ENCODE data around the gene GRPEL2.
A peak's percentile ranks its signal among the peaks of the same experiment; 100 is the strongest.

The GRPEL2 gene

GRCh38 chr5:149357370-149358293, 12.3 kb downstream of the GRPEL2 start, which contains the start of gene PCYOX1L:
Gene PCYOX1L, plus strand, starts transcription at chr5:149358046. Its CDS starts 23 bp downstream, at chr5:149358069.
- peak; percentile 96 for DNase-seq (ENCODE audit: low spot score)

- DNase-seq (ENCODE audit: low spot score): peak; percentile 52
These were observed 13.0 kb downstream of the GRPEL2 start for GRCh38 chr5:149358294-149358651.

DNA sequence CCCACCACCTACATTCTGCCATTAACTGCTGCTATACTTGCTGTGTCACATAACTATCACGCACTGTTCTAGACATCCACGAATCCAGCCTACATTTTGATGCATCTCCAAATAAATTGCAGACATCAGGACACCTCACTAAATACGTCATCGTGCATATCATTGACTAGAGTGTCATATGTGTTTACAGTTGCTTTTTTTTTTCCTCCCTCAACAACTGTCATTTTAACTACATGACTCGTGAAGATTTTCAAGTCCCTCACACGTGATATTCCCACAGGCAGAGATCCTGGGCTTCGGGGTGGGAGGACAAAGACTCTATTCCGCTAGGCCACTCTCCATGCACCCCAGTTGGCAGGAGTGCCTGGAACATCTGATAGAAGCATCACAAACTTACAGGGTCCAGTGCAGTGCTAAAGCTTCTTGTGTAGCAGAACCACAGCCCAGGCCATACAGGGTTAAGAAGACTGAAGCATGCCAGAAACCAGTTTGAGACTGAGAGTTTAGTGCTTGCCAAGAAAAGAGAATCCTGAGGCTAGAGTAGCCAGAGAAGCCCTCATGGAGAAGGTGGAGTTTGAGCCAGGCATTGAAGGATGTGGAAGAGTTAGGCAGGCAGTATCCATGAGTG, 13.7 kb downstream of the GRPEL2 start:
- DNase-seq (ENCODE audit: low spot score): peak; percentile 33

DNA sequence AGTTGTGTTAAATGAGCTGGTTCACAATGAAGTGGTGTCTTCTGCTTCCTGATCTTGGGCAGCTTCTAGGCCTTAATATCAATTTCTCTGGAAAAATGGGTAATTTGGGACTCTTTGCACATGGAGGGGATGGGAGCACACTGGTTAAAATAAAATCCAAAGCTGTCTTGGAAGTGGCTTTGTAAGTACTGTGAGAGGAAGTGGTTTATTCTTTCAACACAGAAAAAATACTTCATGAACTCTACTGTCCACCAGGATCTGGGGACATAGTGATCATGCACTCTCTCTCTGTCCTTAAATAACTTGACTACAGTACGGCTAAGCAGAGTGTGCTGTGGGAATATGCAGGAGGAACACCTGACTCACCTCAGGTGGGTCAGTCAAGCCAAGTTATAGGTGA, 15.0 kb downstream of the GRPEL2 start:
- DNase-seq (ENCODE audit: low spot score): no peak

DNA sequence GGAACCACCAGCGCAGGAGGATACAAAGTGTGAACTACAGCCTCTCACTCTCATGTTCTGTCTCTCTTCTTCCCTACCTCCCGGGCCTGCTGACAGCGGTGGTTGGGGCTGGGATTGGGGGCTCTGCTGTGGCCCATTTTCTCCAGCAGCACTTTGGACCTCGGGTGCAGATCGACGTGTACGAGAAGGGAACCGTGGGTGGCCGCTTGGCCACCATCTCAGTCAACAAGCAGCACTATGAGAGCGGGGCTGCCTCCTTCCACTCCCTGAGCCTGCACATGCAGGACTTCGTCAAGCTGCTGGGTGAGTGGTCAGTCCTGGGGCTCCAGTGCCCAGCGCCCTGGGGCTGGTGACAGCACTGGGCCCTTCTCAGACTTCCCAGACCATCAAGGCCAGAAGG, 17.2 kb downstream of the GRPEL2 start:
- no peak for DNase-seq (ENCODE audit: low spot score)

DNA sequence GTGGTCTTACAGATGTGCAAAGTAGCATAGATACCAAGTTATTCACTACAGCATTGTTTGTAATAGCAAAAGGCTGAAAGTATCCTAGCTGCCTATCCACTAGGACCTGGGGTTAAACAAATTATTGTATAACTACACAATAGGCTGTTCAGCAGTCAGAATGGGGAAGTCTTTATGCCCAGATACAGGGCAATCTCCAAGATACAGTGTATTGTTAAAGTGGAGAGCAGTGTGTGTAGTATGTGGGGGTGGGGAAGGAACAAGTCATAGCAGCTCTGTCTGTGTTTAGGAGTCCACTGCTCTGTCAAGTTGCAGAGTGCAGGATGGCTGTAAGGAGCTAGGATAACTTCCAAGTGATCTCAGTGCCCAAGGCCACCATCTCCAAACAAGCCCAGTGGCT, 18.1 kb downstream of the GRPEL2 start:
- no peak for DNase-seq (ENCODE audit: low spot score)

DNA sequence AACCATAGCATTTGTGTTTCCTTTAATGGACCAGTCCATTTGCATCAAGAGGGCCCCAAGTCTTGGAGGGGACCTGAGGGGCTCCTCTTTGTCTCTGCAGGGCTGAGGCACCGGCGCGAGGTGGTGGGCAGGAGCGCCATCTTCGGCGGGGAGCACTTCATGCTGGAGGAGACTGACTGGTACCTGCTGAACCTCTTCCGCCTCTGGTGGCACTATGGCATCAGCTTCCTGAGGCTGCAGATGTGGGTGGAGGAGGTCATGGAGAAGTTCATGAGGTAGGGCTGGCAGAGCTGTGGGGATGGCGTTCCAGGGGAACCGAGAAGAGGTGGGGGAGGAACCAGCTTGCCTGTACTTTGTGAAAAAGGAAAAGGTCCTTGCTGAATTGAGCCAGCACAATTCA, 18.6 kb downstream of the GRPEL2 start:
- no peak for DNase-seq (ENCODE audit: low spot score)

- DNase-seq (ENCODE audit: low spot score): no peak
These were observed 19.4 kb downstream of the GRPEL2 start for GRCh38 chr5:149364719-149365118.

DNA sequence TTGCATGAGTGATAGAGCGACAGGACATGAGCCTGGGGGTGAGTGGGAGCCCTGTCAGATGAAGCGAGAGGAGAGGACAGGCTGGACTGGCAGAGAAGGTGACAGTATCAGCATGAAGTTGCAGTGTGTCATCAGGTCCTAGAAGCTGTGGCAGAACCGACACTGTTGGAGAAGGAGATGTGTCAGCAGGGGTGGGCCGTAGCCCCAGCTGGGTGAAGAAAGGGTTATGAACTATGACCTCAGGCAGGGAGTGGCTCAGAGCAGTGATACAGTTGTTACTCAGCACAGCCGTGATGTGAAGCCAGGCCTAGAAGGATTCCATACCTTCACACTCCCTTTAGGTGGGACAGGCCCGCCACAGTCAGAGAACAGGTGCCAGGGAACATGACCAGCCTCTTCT, 20.1 kb downstream of the GRPEL2 start:
- DNase-seq (ENCODE audit: low spot score): no peak

DNA sequence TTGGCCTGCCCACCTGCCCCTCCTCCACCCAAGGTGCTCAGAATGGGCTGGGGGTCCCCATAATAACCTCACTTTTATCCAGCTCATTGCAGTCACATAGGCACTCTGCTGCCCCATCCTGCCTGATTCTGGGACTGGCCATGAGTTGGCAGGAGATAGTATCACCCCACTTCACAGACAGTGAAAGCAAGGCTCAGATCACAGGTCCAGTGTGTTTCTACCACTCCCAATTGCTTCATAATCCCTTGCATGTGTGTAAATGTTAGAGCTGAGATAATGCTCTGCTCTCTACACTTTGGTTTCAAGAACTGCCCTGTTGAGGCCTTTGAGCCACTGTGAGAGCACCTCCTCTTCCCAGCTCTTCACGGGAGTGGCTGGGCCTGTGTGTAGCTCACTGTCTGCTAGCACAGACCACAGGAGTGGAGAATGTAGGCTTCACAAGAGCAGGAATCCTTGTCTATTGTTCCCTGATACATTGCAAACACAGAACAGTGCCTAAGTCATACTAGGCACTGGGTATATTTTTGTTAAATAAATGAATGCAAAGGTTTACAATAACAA, 20.9 kb downstream of the GRPEL2 start:
- no peak for DNase-seq (ENCODE audit: low spot score)

DNA sequence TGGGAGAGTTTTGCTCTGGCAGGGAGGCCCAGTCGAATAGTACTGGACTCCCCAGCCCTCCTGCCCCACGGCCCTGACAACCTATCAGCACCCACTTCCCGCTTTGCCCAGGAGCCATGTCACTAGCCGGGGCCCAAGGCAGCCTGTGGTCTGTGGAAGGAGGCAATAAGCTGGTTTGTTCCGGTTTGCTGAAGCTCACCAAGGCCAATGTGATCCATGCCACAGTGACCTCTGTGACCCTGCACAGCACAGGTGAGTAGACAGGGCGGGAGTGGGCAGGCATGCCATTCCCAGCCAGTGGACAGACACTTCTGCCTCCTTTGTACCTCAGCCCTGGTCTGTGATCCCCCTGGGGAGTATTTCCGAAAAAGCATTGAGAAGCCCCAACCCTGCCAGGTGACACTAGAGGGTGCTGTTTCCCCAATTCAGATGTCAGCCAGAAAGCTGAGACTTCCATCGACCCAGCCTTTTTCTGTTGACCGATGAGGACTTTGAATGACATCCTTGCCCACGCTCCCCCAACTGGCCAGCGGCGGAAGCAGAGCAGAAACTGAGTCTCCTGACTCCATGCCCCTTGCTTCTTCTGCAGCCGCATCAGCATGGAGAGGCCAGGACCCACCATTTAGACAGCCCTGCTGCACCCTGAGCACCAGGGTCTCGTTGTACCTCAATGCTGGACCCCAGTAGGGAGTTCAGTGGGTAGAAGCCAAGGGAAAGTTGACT, 22.1 kb downstream of the GRPEL2 start:
- peak; percentile 45 for DNase-seq (ENCODE audit: low spot score)

- DNase-seq (ENCODE audit: low spot score): no peak
These were observed 22.8 kb downstream of the GRPEL2 start for GRCh38 chr5:149367972-149368645.

DNA sequence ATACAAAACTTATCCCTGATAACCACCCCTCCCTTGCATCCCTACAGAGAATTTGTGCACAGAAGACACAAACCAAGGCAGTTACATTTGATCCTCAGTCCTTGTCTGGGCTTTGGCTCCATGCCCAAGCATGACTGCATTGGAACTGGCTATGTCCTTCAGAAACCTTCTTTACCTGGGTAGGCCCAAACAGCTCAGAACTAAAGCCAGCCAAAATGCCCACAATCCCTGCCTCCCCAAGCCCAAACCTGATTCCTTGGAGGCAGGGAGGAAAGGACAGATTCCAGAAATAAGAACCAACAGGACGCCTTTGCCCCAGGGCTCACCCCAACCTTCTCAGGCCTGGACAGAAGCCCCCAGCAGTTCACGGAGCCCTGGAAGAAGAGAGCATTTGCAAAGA, 25.6 kb downstream of the GRPEL2 start:
- no peak for DNase-seq (ENCODE audit: low spot score)

DNA sequence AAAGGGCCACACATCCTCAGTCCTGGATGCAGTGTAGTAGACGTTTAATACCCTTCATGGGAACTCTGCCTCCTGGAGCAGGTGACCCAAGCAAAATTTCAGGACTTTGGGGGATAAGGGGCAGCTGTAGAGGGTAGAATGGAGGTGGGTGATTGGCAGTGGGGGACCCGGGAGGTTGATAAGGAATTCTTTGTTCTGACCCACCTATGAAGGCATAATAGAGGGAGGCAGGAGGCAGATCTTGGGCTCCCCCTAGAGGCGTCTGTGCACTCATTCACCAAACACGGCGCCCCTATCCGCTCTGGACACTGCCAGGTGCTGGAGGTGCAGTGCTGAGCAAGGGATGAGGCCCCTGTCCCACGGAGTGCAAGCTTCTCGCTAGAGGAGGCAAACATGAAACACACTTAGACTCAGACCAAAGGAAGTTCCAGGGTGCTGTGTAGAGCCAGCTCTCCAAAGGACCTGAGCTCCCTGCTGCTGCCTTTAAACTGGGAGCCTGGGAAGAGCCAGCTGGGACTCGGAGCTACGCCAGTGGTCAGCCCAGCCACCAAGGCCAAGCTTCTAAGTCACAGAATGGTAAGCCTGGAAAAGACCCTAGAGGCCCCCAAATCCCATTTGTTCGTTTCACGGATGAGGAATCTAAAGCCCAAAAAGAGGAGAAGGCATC, 26.1 kb downstream of the GRPEL2 start:
- no peak for DNase-seq (ENCODE audit: low spot score)

DNA sequence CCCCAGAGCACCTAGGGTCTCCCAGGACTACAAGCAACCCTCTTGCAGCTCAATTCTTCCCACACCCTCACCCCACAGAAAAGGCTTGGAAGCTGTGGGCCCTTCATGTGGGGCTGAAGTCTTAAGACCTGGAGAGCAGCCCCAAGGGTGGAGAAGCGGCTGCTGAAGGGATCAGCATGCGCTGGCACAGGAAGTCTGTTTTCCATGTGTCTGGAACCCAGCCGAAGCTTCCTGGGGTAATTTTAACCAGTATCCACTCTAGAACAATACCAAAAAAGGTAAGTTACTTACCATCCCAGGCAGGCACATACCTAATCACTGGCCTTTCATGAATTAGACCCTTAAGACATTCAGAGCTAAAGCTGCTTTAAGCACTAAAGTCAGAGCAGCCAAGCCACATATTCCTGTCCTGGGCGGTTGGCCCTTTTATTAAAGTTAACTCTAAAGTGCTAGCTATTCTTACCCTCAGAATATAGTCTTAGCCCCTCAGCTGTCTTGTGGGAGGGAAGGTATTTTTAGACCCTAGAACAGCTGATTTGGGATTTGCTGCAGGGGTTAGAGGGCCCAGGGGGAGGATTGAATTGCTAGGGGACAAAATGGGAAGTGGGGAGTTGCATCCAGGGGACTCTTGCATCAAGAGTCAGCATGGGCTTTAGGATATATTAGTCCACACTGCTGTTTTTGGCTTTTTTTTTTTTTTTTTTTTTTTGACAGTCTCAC, 26.9 kb downstream of the GRPEL2 start:
- DNase-seq (ENCODE audit: low spot score): no peak

DNA sequence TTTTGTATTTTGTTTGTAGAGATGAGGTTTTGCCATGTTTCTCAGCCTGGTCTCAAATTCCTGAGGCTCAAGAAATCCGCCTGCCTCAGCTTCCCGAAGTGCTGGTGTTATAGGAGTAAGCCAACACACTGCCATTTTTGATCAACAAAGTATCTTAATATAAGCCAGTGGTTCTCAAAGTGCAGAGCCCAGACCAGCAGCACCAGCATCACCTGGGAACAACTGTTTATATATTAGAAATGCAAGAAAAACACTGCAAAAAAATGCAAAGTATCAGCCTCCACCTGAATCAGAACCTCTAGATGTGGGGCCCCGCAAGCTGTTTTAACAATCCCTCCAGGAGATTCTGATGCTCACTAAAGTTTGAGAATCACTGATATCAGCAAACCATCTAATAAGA, 27.6 kb downstream of the GRPEL2 start:
- no peak for DNase-seq (ENCODE audit: low spot score)

DNA sequence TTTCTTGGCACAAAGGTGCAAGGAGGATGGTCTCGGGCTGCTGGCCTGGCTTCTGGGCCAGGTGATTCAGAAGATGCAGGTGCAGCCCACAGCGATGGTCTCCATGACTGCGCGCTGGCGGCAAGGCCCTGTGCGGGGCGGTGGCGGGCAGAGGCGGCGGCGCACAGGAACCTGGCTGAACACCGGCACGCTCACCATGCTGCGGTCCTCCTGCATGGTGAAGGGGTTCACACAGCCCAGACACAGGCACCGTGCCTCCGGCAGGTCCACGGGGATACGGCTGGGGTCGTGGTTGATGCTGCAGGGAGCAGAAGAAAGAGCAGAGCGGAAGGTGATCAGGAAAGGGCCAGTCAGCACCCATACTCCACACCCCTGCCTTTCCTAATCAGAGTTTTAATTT, 29.0 kb downstream of the GRPEL2 start:
- DNase-seq (ENCODE audit: low spot score): no peak

DNA sequence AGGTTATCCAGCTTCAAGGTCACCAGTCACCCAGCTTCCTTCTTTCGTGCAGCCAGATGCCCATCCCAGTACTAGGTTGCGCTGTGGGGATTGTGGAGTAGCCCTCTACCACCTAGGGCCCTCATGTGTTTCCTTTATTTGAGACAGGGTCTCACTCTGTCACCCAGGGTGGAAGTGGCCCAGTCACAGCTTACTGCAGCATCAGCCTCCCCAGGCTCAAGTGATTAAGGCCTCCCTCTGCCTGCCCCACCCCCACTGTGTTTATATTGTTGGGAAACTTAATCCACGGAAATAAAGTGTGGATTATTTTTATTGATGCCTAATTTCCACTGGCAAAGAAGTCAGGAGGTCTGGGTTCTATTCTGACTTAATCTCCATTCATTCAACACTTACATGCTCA, 29.5 kb downstream of the GRPEL2 start:
- no peak for DNase-seq (ENCODE audit: low spot score)

- DNase-seq (ENCODE audit: low spot score): no peak
These were observed 30.1 kb downstream of the GRPEL2 start for GRCh38 chr5:149375434-149375833.

DNA sequence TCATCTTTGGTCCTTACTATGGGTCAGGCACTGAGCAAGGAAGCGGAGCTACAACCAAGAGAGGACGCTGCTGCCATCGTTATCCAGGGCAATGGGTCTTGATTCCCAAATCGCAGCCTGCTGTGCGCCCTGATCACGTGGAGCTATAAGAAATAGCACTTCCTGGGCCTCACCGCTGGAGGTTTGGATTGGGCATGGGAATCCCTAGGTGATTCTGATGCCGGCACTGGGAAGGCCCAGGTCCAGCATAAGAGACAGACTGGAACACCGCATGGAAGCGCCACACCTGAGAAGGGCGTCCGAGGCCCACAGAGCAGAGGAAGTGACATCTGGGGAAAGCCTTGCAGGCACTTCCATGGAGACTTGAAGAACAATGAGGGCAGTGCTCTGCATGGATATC, 30.8 kb downstream of the GRPEL2 start:
- no peak for DNase-seq (ENCODE audit: low spot score)
